Panc1 (cell line): Measurements from ENCODE around the gene TPD52L1. TPM values are rescaled to one million over a fixed set of nuclear protein-coding genes. Genes with fewer than 3 reads are reported as not detected.
"Not testable (repeated sequence)": the region's sequence is repeated elsewhere in the genome, so short reads cannot be mapped to it uniquely, and the experiment has no call there.

Experiments
- ATAC-seq: fragments of 200-7000 bp; cut with Tn5 transposase; 2 replicates; pipeline ENCODE4 v1.9.1; 2020; ENCODE audit warnings: mild to moderate bottlenecking, moderate library complexity
- BruUV-seq: library from RNA; stranded (reverse); fragments of 400-500 nt; replicated peaks from 2 replicates; lab custom pipeline; 2021; lab: Mats Ljungman, UMichigan
- CTCF ChIA-PET: fragments of 300-600 bp; sonication (Branson Sonifier 250); formaldehyde crosslinking; loops from one replicate; lab custom pipeline; 2022; ENCODE audit warnings: antibody characterized with exemption; lab: Charles Lee
- POLR2A ChIA-PET: fragments of 300-600 bp; sonication (Branson Sonifier 250); formaldehyde crosslinking; loops from one replicate; lab custom pipeline; 2022; ENCODE audit warnings: antibody characterized with exemption; lab: Charles Lee
- DNase-seq: peaks from one replicate; pipeline ENCODE4 v3.0.0-alpha.2; 2010; ENCODE audit warnings: low read depth, low spot score
- H3K27ac ChIP-seq: 2 replicates; pipeline ENCODE4 v1.5.1; 2011; ENCODE audit warnings: mild to moderate bottlenecking, low read length, inconsistent platforms
- H3K27me3 ChIP-seq: fragments of 200-500 bp; sonication (Bioruptor generic); 2 replicates; pipeline ENCODE4 v1.6.0; 2014; ENCODE audit warnings: low read length, inconsistent platforms; ENCODE audit not compliant: control insufficient read depth, insufficient read depth
- H3K36me3 ChIP-seq: fragments of 200-500 bp; sonication (Bioruptor generic); 2 replicates; pipeline ENCODE4 v1.5.1; 2014; ENCODE audit warnings: inconsistent platforms, mild to moderate bottlenecking, low read length, moderate library complexity; ENCODE audit not compliant: control insufficient read depth, insufficient read depth
- H3K4me1 ChIP-seq: 2 replicates; pipeline ENCODE4 v1.5.1; 2011; ENCODE audit warnings: inconsistent platforms, mild to moderate bottlenecking, low read length, moderate library complexity; ENCODE audit not compliant: control insufficient read depth, insufficient read depth
- H3K4me3 ChIP-seq, 2 experiments: 2 replicates each; pipeline ENCODE4 v1.5.1; 2011 to 2012; ENCODE audit warnings: low read depth in 2 of 2, low read length in 2 of 2, mild to moderate bottlenecking in 2 of 2, inconsistent platforms in 1 of 2, moderate library complexity in 1 of 2
- H3K9me3 ChIP-seq: fragments of 200-500 bp; sonication (Bioruptor generic); 2 replicates; pipeline ENCODE4 v1.5.1; 2014; ENCODE audit warnings: low read depth, mild to moderate bottlenecking, inconsistent platforms, low read length, moderate library complexity; ENCODE audit not compliant: control insufficient read depth, insufficient read depth
- POLR2AphosphoS5 ChIP-seq: IDR thresholded peaks from 2 replicates; pipeline ENCODE4 v1.6.1; 2012; ENCODE audit warnings: mild to moderate bottlenecking, low read depth, low read length, moderate library complexity
- SIN3A ChIP-seq: IDR thresholded peaks from 2 replicates; pipeline ENCODE4 v1.6.1; 2012; ENCODE audit warnings: low read depth, mild to moderate bottlenecking, low read length, moderate library complexity, borderline replicate concordance; ENCODE audit not compliant: insufficient read depth
- TCF7L2 ChIP-seq: IDR thresholded peaks from 2 replicates; pipeline ENCODE4 v1.6.1; 2011; ENCODE audit warnings: mild to moderate bottlenecking, low read depth, low read length, inconsistent platforms
- in situ Hi-C: cut with HindIII; loops from 2 replicates; pipeline ENCODE4 v1.10.0; 2016; ENCODE audit warnings: low sequenced_read_pairs, low pct_unique_long_range_greater_than_20kb
- intact Hi-C: fragments of 100-400 bp; cut with micrococcal nuclease; formaldehyde crosslinking; loops from one replicate; pipeline ENCODE4 v1.10.0; 2022; ENCODE audit not compliant: unreplicated experiment
- total RNA-seq: library from RNA; stranded (reverse); gene quantifications from one replicate; pipeline ENCODE4 v1.2.1, GENCODE V29; 2021; ENCODE audit not compliant: unreplicated experiment
- TF ChIP-seq, protein P1 (sequence below), 2 experiments: IDR thresholded peaks; 2 replicates each; pipeline ENCODE4 v1.6.1; 2011 to 2012; ENCODE audit warnings: low read depth in 2 of 2, control low read depth in 1 of 2, low read length in 1 of 2, mild to moderate bottlenecking in 1 of 2, moderate library complexity in 1 of 2; ENCODE audit not compliant: insufficient read depth in 1 of 2
- TF ChIP-seq, protein P2 (sequence below): fragments of 450-650 bp; IDR thresholded peaks from 2 replicates; pipeline ENCODE4 v1.5.1; 2017; ENCODE audit warnings: mild to moderate bottlenecking

TPD52L1 gene
- total RNA-seq, 1 experiment from 2014 or later = 2.9 TPM

DNA sequence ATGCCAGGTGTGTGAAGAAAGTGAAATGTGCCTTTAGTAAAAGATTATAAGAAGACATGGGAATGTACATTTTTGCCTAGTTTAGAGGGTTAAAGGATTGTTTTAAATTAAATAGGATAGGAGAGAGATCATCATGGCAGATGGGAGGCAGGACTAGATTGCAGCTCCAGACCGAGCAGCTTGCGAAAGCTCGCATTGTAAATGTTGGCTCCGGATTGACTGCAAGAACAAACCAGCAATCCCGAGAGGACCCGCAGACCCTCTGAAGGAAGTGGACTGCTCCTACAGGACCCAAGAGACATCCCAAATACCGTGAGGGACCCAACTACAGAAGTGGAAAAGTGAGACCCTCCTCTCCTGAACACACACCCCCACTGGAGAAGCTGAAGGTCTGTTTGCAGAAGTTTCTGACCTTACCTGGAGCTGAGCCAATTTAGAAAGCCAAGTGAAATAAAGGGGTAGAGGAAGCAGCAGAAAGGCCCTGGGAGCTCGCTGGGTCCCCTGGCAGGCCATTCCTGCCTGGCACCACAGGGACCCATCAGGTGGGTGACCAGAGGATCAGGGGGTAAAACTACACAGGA lies 30.0 kb upstream of the TPD52L1 start:
- no peak overlapping the region for H3K4me3 ChIP-seq
- ChIA-PET CTCF (no interaction called here), POLR2A (no interaction called here)
- H3K36me3 ChIP-seq = no peaks in the 10 kb centered on the region
- in situ Hi-C loops = no loop called here
- H3K27me3 ChIP-seq = no peaks in the 10 kb centered on the region
- no peaks in the 10 kb centered on the region for H3K9me3 ChIP-seq
- TF ChIP-seq, protein P1, sequence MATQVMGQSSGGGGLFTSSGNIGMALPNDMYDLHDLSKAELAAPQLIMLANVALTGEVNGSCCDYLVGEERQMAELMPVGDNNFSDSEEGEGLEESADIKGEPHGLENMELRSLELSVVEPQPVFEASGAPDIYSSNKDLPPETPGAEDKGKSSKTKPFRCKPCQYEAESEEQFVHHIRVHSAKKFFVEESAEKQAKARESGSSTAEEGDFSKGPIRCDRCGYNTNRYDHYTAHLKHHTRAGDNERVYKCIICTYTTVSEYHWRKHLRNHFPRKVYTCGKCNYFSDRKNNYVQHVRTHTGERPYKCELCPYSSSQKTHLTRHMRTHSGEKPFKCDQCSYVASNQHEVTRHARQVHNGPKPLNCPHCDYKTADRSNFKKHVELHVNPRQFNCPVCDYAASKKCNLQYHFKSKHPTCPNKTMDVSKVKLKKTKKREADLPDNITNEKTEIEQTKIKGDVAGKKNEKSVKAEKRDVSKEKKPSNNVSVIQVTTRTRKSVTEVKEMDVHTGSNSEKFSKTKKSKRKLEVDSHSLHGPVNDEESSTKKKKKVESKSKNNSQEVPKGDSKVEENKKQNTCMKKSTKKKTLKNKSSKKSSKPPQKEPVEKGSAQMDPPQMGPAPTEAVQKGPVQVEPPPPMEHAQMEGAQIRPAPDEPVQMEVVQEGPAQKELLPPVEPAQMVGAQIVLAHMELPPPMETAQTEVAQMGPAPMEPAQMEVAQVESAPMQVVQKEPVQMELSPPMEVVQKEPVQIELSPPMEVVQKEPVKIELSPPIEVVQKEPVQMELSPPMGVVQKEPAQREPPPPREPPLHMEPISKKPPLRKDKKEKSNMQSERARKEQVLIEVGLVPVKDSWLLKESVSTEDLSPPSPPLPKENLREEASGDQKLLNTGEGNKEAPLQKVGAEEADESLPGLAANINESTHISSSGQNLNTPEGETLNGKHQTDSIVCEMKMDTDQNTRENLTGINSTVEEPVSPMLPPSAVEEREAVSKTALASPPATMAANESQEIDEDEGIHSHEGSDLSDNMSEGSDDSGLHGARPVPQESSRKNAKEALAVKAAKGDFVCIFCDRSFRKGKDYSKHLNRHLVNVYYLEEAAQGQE (IDR thresholded peaks at IDR 0.05; ENCODE audit: insufficient read depth in 1 of 2, low read depth in 2 of 2, low read length in 1 of 2) = no peak
- TF ChIP-seq TCF7L2 (no peak), SIN3A (no peak), POLR2AphosphoS5 (no peak)
- TF ChIP-seq, protein P2, sequence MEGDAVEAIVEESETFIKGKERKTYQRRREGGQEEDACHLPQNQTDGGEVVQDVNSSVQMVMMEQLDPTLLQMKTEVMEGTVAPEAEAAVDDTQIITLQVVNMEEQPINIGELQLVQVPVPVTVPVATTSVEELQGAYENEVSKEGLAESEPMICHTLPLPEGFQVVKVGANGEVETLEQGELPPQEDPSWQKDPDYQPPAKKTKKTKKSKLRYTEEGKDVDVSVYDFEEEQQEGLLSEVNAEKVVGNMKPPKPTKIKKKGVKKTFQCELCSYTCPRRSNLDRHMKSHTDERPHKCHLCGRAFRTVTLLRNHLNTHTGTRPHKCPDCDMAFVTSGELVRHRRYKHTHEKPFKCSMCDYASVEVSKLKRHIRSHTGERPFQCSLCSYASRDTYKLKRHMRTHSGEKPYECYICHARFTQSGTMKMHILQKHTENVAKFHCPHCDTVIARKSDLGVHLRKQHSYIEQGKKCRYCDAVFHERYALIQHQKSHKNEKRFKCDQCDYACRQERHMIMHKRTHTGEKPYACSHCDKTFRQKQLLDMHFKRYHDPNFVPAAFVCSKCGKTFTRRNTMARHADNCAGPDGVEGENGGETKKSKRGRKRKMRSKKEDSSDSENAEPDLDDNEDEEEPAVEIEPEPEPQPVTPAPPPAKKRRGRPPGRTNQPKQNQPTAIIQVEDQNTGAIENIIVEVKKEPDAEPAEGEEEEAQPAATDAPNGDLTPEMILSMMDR = no peak
- intact Hi-C loops = no loop called here
- no TSS peak for BruUV-seq
- DNase-seq (no peak), ATAC-seq (no peak)
- no peak overlapping the region for H3K27ac ChIP-seq
- H3K4me1 ChIP-seq = no peaks in the 10 kb centered on the region

DNA sequence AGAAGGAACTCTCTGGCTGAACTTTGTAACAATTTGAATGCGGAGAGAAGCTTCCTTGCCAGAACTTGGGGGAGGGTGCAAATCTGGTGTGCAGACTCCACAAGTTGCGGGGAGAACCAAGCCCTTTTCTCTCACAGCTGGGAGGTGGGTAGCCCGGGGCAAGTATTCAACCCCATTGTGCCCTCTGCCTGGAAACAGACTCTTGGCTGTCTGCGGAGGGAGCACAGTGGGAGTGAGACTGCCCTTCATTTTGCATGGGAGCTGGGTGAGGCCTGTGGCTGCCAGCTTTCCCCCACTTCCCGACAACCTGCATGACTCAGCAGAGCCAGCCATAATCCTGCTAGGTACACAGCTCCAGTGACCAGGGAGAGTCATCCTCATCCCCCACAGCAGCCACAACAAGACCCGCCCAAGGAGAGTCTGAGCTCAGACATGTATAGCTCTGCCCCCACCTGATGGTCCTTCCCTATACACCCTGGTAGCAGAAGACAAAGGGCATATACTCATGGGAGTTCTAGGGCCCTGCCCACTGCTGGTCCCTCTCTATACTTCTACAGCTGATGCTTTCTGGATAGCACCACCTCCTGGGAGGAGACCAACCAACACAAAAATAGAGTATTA lies 29.4 kb upstream of the TPD52L1 start:
- CTCF ChIA-PET = no interaction called here
- TF ChIP-seq, protein P1 (IDR thresholded peaks at IDR 0.05; ENCODE audit: insufficient read depth in 1 of 2, low read depth in 2 of 2, low read length in 1 of 2) = no peak
- no peak for TF ChIP-seq TCF7L2
- no peaks in the 10 kb centered on the region; the same call in 1 of the 2 replicates for H3K27me3 ChIP-seq
- H3K4me3 ChIP-seq = no peak overlapping the region
- in situ Hi-C loops (no loop called here), intact Hi-C loops (no loop called here)
- no peak for ATAC-seq
- H3K9me3 ChIP-seq = no peaks in the 10 kb centered on the region
- no peak for DNase-seq
- H3K36me3 ChIP-seq = no peaks in the 10 kb centered on the region
- BruUV-seq = no TSS peak
- H3K4me1 ChIP-seq = no peaks in the 10 kb centered on the region
- H3K27ac ChIP-seq = no peak overlapping the region
- POLR2A ChIA-PET = no interaction called here

DNA sequence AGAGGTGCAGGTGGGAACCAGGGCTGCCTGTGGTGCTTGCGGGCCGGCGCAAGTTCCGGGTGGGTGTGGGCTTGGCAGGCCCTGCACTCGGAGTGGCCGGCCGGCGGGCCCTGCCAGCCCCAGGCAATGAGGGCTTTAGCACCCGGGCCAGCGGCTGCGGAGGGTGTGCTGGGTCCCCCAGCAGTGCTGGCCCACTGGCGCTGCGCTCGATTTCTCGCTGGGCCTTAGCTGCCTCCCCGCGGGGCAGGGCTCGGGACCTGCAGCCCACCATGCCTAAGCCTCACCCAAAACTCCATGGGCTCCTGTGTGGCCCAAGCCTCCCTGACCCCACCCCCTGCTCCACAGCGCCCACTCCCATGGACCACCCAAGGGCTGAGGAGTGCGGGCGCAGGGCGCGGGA lies 27.7 kb upstream of the TPD52L1 start:
- H3K4me3 ChIP-seq, in situ Hi-C loops, H3K27ac ChIP-seq, intact Hi-C loops, H3K27me3 ChIP-seq, H3K36me3 ChIP-seq, CTCF ChIA-PET, DNase-seq, H3K9me3 ChIP-seq, POLR2A ChIA-PET, ATAC-seq, H3K4me1 ChIP-seq, BruUV-seq: not testable (repeated sequence)
